Activated naive CD4-positive, alpha-beta T cell treated with anti-CD3 and anti-CD28 coated beads, Interleukin-2, amount 10 ng/mL, durations not matched to agents 7 days and 5 days (primary cell): ENCODE data around the gene PAK4.

Experiments used
- CTCF ChIA-PET: fragments of 350-600 bp; sonication (Branson Sonifier 250); formaldehyde crosslinking; loops from one replicate; lab custom pipeline; 2021; ENCODE audit warnings: antibody characterized with exemption; lab: Charles Lee
- DNase-seq: peaks from one replicate; pipeline ENCODE4 v3.0.0-alpha.2; 2020
- H3K27ac Mint-ChIP-seq: one replicate; pipeline ENCODE4 v1.8.0; 2021; ENCODE audit warnings: mild to moderate bottlenecking, moderate library complexity, mixed read lengths
- H3K27me3 Mint-ChIP-seq: one replicate; pipeline ENCODE4 v1.8.0; 2021; ENCODE audit warnings: mild to moderate bottlenecking, mixed read lengths
- H3K36me3 Mint-ChIP-seq: one replicate; pipeline ENCODE4 v1.8.0; 2021; ENCODE audit warnings: mixed read lengths
- H3K4me1 Mint-ChIP-seq: one replicate; pipeline ENCODE4 v1.8.0; 2021; ENCODE audit warnings: mixed read lengths
- H3K4me3 Mint-ChIP-seq: one replicate; pipeline ENCODE4 v1.8.0; 2021; ENCODE audit warnings: mild to moderate bottlenecking, moderate library complexity, mixed read lengths
- H3K9me3 Mint-ChIP-seq: one replicate; pipeline ENCODE4 v1.8.0; 2021; ENCODE audit warnings: mixed read lengths

The PAK4 gene

GRCh38 chr19:39155114-39155700 is 29.6 kb downstream of the PAK4 start:
- Mint-ChIP-seq H3K27me3 (no peaks in the 10 kb centered on the region), H3K4me1 (peaks cover 17% of the 10 kb centered on the region), H3K36me3 (no peaks in the 10 kb centered on the region), H3K9me3 (no peaks in the 10 kb centered on the region), H3K4me3 (no peak overlapping the region), H3K27ac (no peak overlapping the region)
- no peak for DNase-seq
- CTCF ChIA-PET, result no interaction called here

DNA sequence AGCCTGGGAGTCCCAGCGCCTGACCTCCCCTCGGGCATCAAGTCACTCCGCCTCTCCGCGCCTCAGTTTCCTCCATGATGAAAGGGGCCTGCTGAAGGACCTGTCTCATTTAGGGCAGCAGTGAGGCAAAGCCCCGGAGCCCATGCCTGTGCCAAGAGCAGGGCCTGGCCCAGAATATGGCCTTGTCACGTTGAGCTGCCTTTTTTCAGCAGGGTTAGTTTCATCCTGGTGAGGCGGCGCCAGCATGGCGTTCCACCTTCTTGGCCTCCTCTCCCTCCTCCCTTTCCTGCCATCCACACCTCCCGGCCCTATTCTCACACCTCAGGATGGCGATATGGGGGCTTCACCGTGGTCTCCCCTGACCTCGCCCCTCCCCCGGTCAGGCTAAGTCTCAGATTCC is 30.2 kb downstream of the PAK4 start:
- CTCF ChIA-PET, result no interaction called here
- H3K27ac Mint-ChIP-seq, result no peak overlapping the region
- H3K27me3 Mint-ChIP-seq, result no peaks in the 10 kb centered on the region
- H3K9me3 Mint-ChIP-seq, result no peaks in the 10 kb centered on the region
- H3K4me1 Mint-ChIP-seq, result peaks cover 19% of the 10 kb centered on the region
- H3K36me3 Mint-ChIP-seq, result no peaks in the 10 kb centered on the region
- DNase-seq, result no peak
- H3K4me3 Mint-ChIP-seq, result no peak overlapping the region

DNA sequence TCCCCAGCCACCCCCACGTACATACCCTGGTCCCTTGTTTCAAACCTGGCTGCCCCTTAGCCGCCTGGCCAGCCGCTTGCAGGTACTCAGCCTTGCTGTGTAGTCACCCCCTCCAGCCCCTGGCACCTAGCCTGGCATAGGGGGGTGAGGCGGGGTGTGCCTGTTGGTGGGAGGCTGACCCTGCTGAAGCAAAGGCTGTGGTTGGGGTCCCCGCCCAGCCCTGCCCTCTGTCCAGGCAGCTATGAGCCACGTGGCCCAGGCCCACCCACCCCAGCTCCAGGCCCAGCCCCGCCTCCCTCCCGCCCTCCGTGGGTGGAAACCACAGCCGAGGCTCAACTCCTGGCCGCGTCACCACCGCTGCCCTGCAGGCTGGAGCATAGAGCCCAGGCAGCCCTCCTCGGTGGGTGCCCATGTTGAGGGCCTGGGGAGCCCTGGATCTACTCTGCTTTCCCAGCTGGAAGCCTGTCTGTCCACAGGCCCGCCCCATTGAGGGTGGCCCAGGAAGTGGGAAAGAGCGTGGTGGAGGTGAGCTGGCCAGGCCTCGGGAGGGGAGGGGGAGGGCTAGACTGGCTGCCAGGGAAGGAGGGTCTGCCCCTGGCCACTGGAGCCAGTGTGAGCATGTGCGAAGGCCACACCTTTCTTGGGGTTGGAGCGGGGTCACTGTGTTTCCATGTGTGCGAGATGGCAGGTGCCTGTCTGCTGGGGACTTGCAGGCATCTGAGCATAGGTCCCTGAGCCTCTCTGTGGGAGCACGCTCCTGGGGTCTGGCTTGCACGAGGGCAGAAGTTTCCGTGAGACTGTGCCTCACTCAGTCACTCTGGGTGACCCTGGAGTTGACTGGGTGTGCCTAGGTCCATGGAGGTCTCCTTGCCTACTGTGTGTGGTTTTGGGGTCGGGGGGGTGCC is 31.0 kb downstream of the PAK4 start:
- Mint-ChIP-seq H3K4me3 (no peak overlapping the region), H3K36me3 (no peaks in the 10 kb centered on the region), H3K4me1 (peaks cover 19% of the 10 kb centered on the region), H3K27me3 (no peaks in the 10 kb centered on the region), H3K27ac (no peak overlapping the region), H3K9me3 (no peaks in the 10 kb centered on the region)
- CTCF ChIA-PET, result no interaction called here
- no peak for DNase-seq

GRCh38 chr19:39157275-39157996 is 31.9 kb downstream of the PAK4 start:
- Mint-ChIP-seq H3K4me1 (peaks cover 19% of the 10 kb centered on the region), H3K27me3 (no peaks in the 10 kb centered on the region), H3K36me3 (no peaks in the 10 kb centered on the region), H3K4me3 (no peak overlapping the region), H3K27ac (no peak overlapping the region), H3K9me3 (no peaks in the 10 kb centered on the region)
- no peak for DNase-seq
- CTCF ChIA-PET, result no interaction called here

DNA sequence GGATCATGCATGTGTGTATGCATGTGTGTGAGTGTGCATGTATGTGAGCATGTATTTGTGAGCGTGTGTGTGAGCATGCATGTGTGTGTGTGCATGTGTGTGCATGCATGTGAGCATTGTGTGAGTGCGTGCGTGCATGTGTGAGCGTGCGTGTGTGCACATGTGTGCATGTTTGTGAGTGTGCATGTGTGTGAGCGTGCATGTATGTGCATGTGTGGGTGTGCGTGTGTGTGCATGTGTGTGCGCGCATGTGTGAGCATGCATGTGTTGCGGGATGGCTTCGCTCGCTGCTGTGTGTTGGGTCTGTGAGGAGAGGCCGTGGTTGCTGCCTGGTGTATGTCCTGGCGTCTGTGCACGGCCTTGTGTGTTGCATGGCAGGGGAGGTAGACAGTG is 32.4 kb downstream of the PAK4 start:
- Mint-ChIP-seq H3K27ac (no peak overlapping the region), H3K36me3 (no peaks in the 10 kb centered on the region), H3K27me3 (no peaks in the 10 kb centered on the region), H3K4me3 (no peak overlapping the region), H3K4me1 (peaks cover 19% of the 10 kb centered on the region), H3K9me3 (no peaks in the 10 kb centered on the region)
- no peak for DNase-seq
- CTCF ChIA-PET, result no interaction called here

DNA sequence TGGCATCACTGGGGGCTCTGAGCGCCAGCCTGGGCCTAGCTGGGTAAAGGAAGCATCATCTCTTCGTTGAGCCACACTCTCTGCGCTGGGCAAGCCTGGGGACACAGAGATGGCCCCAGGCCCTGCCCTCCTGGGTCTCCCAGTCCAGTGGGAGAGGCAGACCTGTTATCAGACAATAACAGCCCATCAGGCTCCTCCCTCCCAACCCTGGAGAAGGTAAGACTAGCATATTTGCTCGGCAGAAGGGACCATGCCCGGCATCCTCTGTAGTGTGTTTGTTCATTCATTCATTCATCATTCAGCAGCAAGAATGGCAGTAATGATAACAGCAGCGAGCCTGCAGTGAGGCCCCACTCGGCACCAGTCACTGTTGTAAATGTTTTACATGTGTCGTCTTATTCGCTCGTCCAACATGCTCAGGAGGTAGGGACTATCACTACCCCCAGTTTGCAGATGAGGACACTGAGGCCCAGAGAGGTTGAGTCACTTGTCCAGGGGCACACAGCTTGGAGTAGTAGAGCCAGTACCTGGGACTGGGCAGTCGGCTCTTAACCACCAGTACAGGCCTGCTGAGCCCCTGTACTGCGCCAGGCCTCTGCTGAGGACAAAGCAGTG is 33.2 kb downstream of the PAK4 start:
- CTCF ChIA-PET, result no interaction called here
- H3K9me3 Mint-ChIP-seq, result no peaks in the 10 kb centered on the region
- peaks cover 19% of the 10 kb centered on the region for H3K4me1 Mint-ChIP-seq
- H3K27me3 Mint-ChIP-seq, result no peaks in the 10 kb centered on the region
- H3K36me3 Mint-ChIP-seq, result no peaks in the 10 kb centered on the region
- no peak overlapping the region for H3K4me3 Mint-ChIP-seq
- DNase-seq, result no peak
- no peak overlapping the region for H3K27ac Mint-ChIP-seq

DNA sequence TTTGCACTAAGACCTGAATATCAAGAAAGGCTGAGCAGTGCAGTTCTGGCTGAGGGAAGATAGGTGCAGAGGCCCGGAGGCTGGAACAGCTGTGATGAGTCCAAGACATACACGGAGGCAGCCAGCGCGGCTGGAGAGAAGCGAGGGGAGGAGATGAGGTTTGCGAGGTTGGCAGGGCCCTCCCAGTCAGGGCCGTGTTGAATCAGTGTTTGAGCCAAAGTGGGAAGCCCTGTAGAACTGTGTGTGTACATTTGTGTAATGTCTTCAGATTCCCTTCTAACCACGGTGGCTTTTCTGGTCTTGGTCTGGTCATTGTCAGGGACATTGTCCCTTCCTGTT is 34.9 kb downstream of the PAK4 start:
- Mint-ChIP-seq H3K4me3 (no peak overlapping the region), H3K9me3 (no peaks in the 10 kb centered on the region), H3K27me3 (no peaks in the 10 kb centered on the region), H3K4me1 (peaks cover 5% of the 10 kb centered on the region), H3K36me3 (no peaks in the 10 kb centered on the region), H3K27ac (no peak overlapping the region)
- no peak for DNase-seq
- CTCF ChIA-PET, result no interaction called here

GRCh38 chr19:39160889-39161672 is 35.5 kb downstream of the PAK4 start:
- Mint-ChIP-seq H3K4me3 (no peak overlapping the region), H3K27me3 (no peaks in the 10 kb centered on the region), H3K36me3 (no peaks in the 10 kb centered on the region), H3K27ac (no peak overlapping the region), H3K4me1 (peaks cover 2% of the 10 kb centered on the region), H3K9me3 (no peaks in the 10 kb centered on the region)
- CTCF ChIA-PET, result no interaction called here
- DNase-seq, result no peak

GRCh38 chr19:39162441-39163043 is 37.0 kb downstream of the PAK4 start:
- H3K9me3 Mint-ChIP-seq, result no peaks in the 10 kb centered on the region
- no peak overlapping the region for H3K27ac Mint-ChIP-seq
- peaks cover 2% of the 10 kb centered on the region for H3K4me1 Mint-ChIP-seq
- H3K4me3 Mint-ChIP-seq, result no peak overlapping the region
- CTCF ChIA-PET, result no interaction called here
- H3K36me3 Mint-ChIP-seq, result no peaks in the 10 kb centered on the region
- no peak for DNase-seq
- no peaks in the 10 kb centered on the region for H3K27me3 Mint-ChIP-seq

- CTCF ChIA-PET, result no interaction called here
- H3K27me3 Mint-ChIP-seq, result no peaks in the 10 kb centered on the region
- peaks cover 2% of the 10 kb centered on the region for H3K4me1 Mint-ChIP-seq
- no peak for DNase-seq
- H3K9me3 Mint-ChIP-seq, result no peaks in the 10 kb centered on the region
- H3K4me3 Mint-ChIP-seq, result no peak overlapping the region
- H3K27ac Mint-ChIP-seq, result no peak overlapping the region
- no peaks in the 10 kb centered on the region for H3K36me3 Mint-ChIP-seq
These were observed 38.0 kb downstream of the PAK4 start for GRCh38 chr19:39163621-39164020.

DNA sequence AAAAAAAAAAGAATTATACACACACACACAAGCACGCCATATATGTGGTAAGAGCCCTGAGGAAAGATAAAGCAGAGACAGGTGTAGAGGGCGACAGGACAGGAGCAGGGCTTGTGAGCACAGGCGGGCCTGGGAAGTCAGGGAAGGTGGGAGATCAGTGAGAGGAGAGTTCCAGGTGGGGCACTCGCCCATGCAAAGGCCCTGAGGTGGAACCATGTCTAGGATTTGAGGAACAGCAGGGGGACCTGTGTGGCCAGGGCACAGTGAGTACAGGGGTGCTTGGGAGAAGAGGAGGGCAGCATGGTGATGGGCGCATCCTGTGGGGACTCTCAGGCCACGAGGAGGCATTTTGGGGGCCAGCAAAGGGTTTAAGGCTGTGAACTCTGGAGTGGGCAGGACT is 38.7 kb downstream of the PAK4 start:
- Mint-ChIP-seq H3K27ac (no peak overlapping the region), H3K36me3 (no peaks in the 10 kb centered on the region), H3K9me3 (no peaks in the 10 kb centered on the region), H3K4me1 (peaks cover 2% of the 10 kb centered on the region), H3K4me3 (no peak overlapping the region), H3K27me3 (no peaks in the 10 kb centered on the region)
- CTCF ChIA-PET, result no interaction called here
- no peak for DNase-seq

DNA sequence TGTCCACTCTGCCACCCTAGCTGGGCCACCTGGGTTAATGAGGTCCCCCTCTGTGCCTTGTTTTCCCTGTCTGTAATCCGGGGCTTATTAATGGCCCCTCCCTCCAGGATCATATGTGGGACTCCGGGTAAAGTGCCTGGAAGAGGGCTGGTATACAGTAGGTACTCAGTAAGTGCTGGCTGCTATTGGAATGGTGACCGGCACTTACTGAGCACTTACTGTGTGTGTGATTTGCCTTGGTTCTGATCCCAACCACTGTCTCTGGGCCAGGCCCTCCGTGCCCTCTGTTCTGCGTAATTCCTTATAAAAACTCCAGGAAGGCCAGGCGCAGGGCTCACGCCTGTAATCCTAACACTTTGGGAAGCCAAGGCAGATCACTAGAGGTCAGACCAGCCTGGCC is 40.3 kb downstream of the PAK4 start:
- no peaks in the 10 kb centered on the region for H3K9me3 Mint-ChIP-seq
- peaks cover 2% of the 10 kb centered on the region for H3K36me3 Mint-ChIP-seq
- no peak overlapping the region for H3K27ac Mint-ChIP-seq
- H3K4me1 Mint-ChIP-seq, result no peaks in the 10 kb centered on the region
- no peak for DNase-seq
- CTCF ChIA-PET, result interaction anchor here (0.5 kb wide), 1 partner anchor 359 kb away, joined by 3 read pairs; no protein-coding TSS in a partner anchor
- H3K4me3 Mint-ChIP-seq, result no peak overlapping the region
- H3K27me3 Mint-ChIP-seq, result no peaks in the 10 kb centered on the region

DNA sequence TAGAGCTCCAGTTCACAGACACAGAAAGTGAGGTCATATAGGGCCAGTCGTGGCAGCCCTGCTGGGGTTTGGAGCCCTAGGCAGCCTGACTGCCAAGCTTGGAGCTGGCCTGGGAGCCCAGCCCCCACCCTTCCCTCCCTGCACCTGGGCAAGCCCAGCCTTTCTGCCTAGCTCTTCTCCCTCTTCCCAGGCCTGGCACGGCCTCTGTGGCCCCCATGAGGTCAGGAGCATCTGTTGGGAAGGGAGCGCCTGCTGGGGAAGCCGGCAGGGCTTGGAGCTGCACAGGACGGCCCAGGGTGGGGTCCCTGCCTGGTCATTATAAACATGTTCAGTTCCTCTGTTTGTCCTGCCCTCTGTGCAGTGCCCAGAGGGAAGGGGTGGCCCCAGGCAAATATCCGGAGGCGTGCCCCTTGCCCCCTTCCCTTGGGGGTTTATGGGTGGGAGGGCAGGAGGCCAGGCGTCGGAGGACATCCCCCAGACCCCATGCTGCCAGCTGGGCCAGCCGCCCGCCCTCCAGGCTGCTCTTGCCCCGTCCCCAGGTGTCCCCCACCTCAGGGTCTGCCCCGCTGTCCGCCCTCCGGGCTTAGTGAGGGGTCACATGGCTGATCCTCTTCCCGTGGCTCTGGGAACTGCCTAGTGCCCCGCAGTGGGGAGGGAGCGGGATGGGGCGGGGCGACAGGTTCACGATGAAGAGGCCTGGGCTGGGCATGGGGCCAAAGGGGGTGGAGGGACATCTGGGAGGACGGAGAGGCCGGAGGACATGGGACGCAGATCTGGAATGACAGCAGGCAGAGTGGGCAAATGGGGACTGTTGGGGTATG is 41.2 kb downstream of the PAK4 start:
- no peaks in the 10 kb centered on the region for H3K27me3 Mint-ChIP-seq
- CTCF ChIA-PET, result interaction anchor here (0.5 kb wide), 1 partner anchor 359 kb away, joined by 3 read pairs; no protein-coding TSS in a partner anchor
- H3K27ac Mint-ChIP-seq, result no peak overlapping the region
- H3K4me1 Mint-ChIP-seq, result no peaks in the 10 kb centered on the region
- no peaks in the 10 kb centered on the region for H3K9me3 Mint-ChIP-seq
- no peak overlapping the region for H3K4me3 Mint-ChIP-seq
- H3K36me3 Mint-ChIP-seq, result peaks cover 2% of the 10 kb centered on the region
- DNase-seq, result no peak
